GM23248 (cell line): Measurements from ENCODE around the gene CLCNKB.

ENCODE experiments used
- EZH2 ChIP-seq: fragments of 200-600 bp; sonication (generic); IDR thresholded peaks from 2 replicates; pipeline ENCODE4 v1.6.1; 2018; ENCODE audit warnings: antibody characterized with exemption, mild to moderate bottlenecking; ENCODE audit not compliant: insufficient read depth, poor library complexity, severe bottlenecking
- EZH2phosphoT487 ChIP-seq: fragments of 200-600 bp; sonication (generic); IDR thresholded peaks from 2 replicates; pipeline ENCODE4 v1.6.1; 2018; ENCODE audit warnings: antibody characterized with exemption, moderate library complexity, mild to moderate bottlenecking, low read depth; ENCODE audit not compliant: insufficient read depth

DNA sequence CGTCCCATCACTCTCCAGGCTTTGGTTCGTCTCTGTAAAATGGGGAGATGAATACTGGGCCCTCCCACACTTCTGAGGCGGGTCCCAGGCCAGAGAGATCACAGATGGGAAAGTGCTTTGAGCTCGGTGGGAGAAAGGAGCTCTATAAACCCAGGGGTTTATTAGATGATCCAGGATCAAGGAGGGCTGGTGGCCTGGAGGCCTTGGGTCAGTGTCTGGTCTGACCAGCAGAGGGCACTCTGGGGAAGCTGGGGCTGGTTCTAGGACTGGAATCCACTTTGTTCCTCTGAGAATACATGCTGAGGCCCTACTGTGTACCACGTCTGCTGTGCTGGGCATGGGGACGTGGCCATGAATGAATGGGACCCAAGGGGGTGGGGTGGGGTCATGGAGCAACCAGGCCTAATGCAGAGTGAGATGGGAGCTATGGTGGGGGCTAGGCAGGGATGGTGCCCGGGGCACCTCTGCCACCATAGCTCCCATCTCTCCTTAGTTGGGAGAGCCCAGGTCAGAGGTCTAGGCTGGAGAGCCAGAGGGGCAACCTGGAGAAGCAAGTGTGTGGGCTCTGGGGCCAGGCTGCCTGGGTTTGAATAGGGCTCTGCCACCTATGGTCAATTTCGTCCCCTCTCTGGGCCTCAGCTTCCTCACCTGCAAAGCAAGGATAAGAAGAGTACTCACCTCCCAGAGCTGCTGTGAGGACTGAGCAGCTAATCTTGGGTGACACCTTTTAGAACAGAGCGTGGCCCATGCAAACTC lies 38.9 kb downstream of the CLCNKB start:
- TF ChIP-seq EZH2 (no peak), EZH2phosphoT487 (no peak)
